ENCODE results near the gene CAMTA2.
"Not testable (repeated sequence)": the region's sequence is repeated elsewhere in the genome, so short reads cannot be mapped to it uniquely, and the experiment has no call there.

The CAMTA2 gene, protein sequence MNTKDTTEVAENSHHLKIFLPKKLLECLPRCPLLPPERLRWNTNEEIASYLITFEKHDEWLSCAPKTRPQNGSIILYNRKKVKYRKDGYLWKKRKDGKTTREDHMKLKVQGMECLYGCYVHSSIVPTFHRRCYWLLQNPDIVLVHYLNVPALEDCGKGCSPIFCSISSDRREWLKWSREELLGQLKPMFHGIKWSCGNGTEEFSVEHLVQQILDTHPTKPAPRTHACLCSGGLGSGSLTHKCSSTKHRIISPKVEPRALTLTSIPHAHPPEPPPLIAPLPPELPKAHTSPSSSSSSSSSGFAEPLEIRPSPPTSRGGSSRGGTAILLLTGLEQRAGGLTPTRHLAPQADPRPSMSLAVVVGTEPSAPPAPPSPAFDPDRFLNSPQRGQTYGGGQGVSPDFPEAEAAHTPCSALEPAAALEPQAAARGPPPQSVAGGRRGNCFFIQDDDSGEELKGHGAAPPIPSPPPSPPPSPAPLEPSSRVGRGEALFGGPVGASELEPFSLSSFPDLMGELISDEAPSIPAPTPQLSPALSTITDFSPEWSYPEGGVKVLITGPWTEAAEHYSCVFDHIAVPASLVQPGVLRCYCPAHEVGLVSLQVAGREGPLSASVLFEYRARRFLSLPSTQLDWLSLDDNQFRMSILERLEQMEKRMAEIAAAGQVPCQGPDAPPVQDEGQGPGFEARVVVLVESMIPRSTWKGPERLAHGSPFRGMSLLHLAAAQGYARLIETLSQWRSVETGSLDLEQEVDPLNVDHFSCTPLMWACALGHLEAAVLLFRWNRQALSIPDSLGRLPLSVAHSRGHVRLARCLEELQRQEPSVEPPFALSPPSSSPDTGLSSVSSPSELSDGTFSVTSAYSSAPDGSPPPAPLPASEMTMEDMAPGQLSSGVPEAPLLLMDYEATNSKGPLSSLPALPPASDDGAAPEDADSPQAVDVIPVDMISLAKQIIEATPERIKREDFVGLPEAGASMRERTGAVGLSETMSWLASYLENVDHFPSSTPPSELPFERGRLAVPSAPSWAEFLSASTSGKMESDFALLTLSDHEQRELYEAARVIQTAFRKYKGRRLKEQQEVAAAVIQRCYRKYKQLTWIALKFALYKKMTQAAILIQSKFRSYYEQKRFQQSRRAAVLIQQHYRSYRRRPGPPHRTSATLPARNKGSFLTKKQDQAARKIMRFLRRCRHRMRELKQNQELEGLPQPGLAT

DNA sequence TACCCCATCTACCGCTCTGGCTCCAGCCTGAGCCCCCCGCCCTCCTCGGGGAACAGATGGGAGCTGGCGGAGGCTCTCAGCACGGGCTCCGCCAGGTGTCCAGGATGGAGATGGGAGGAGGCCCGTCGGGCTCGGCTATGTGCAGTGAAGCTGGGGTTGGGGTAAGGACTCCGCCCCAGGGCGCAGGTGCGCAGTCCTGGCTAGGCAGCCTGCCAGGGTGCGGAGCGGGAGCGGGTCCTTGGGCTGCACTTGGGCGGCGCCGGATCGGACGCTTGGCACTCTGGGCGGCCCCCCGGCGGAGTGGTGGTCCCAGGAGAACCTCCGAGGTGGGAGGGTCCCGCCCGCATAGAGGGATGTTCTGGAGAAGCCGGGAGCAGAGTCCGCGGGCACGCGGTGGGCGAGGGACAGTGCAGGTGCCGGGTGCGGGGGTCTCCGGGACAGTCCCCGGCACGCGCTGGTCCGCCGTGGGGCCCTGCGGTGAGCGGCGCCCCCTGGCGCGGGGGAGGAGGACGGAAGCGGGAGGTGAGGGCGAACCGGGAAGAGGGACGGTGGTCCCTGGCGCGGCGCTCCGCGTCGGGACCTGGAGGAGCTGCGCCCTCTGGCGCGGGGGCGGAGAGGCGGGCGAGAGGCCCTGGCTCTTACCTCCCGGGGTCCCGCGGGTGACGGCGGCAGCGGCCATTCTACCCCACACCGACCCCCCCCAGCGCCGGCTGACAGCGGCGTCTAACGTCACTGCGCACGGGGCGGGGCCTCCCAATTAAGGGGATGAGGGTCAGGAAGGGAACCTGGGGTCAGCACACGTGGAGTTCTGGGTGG lies at the start of gene CAMTA2:
Gene CAMTA2, minus strand, starts transcription at position 725 of the 816 bp plus-strand sequence. CDS start 1,453 bp downstream, outside the sequence.
- peak; percentile 78 for DNase-seq (ENCODE audit: low read depth)

- DNase-seq (ENCODE audit: low read depth): no peak
Measured at GRCh38 chr17:5035315-5035714, 47.8 kb upstream of the CAMTA2 start, which contains the start of gene SLC52A1. Gene SLC52A1 (minus strand): TSS chr17:5035426. CDS start chr17:5034606, 820 bp downstream.

DNA sequence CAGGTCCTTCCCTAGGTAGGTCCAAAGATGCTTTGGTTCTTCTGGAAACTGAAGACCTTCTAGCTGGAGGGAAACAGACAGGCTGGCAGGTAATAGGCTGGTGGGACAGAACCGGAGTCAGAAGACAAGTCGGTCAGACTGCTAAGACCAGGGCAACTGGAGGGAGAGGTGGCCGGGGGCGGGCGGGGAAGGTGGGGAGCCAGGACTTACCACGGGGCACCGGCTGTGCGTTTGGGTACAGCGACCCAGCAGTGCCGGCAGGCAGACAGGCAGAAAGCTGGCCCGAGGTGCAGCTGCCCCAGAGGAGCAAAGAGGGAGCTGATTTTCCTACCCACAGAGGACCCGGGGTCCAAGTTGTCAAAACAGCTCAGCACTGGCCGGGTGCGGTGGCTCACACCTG lies 47.2 kb upstream of the CAMTA2 start:
- no peak for DNase-seq (ENCODE audit: low read depth)

DNA sequence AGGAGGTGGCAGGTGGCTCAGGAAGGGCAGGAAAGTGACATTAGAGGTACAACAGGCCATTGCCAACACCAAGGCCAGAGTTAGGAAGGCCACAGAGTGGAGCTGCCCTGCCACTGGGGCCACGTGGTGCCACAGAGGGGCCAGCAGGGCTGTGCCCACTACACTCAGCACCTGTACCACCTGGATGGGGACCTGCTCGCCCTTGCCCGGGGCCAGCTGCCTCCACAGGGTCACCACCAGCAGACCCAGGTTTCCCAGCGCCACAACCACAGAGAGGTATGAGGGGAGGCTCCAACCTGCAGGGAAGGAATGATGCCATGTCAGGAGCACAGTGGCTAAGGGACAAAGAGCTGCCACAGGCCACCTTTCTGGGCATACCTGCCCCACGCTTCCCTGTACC lies 46.6 kb upstream of the CAMTA2 start:
- DNase-seq (ENCODE audit: low read depth): no peak

DNA sequence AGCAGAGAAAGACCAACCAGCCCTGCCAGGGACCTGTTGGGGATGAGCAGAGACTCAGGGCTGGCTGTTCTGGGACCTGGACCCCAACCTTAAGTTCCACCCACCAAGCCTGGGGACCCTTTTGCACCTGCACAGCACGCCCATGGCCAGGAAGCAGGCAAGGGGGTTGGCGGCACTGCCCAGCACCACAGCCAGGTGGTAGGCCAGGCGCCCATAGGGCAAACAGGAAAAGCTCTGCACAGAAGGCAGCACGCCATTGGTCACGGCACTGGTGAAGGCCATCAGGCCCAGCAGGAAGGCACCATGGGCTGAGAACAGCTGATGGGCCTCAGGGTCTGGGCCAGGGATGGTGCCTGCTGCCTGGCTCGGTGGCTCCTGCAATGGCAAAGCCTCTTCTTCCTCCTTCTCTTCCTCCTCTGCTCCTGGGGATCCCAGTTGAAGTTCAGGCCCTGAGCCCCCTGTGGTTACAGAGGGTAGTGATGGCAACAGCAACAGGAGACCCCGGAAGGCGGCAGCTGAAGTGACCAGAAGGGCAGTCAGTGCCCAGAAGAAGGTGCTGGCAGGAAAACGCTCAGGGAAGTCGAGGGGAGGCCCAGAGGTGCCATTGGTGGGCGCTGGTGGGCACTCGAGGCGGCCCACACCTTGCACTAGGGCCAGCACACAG lies 46.0 kb upstream of the CAMTA2 start:
- DNase-seq (ENCODE audit: low read depth): no peak

GRCh38 chr17:5032865-5033264 lies 45.4 kb upstream of the CAMTA2 start:
- DNase-seq (ENCODE audit: low read depth): no peak

GRCh38 chr17:5031365-5032082 lies 44.0 kb upstream of the CAMTA2 start:
- peak; percentile 77 for DNase-seq (ENCODE audit: low read depth)

- DNase-seq (ENCODE audit: low read depth): not testable (repeated sequence)
Measured at GRCh38 chr17:5030168-5030567, 42.7 kb upstream of the CAMTA2 start.

DNA sequence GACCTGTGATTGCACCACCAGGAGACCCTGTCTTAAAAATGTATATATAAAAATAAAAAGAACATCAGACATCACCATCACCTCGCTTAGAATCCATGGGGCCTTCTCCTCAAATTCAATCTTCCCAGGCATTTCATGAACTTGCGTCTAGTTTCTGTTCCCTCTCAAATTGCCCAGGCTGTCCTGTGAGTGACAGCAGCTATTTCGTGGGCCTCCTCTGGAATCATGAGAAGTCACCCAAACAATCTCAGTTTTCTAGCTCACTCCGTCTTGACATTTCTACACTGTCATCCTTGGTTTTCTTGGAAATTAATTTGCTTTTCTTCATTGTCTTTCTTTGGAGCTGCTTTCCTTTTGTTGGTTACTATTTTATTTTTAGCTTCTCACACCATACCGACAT lies 40.4 kb upstream of the CAMTA2 start:
- no peak for DNase-seq (ENCODE audit: low read depth)

DNA sequence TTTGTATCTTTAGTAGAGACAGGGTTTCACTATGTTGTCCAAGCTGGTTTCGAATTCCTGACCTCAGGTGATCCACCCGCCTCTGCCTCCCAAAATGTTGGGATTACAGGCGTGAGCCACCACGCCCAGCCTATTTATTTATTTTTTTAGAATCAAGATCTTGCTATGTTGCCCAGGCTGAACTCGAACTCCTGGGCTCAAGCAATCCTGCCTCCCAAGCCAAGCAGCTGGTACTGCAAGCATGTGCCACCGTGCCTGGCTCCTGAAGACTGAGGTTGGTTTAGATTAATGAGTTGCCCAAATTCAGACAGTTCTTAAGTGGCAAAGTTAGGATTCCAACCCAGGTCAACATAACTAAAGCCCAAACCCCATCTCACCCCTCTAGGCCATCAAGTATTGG lies 39.8 kb upstream of the CAMTA2 start:
- no peak for DNase-seq (ENCODE audit: low read depth)

GRCh38 chr17:5024604-5025003 lies 37.1 kb upstream of the CAMTA2 start:
- no peak for DNase-seq (ENCODE audit: low read depth)

DNA sequence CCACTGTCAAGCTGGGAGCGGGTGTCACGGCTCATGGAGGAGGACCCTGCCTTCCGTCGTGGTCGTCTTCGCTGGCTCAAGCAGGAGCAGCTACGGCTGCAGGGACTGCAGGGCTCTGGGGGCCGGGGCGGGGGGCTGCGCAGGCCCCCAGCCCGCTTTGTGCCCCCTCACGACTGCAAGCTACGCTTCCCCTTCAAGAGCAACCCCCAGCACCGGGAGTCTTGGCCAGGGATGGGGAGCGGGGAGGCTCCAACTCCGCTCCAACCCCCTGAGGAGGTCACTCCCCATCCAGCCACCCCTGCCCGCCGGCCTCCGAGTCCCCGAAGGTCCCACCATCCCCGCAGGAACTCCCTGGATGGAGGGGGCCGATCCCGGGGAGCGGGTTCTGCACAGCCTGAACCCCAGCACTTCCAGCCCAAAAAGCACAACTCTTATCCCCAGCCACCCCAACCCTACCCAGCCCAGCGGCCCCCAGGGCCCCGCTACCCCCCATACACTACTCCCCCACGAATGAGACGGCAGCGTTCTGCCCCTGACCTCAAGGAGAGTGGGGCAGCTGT lies 36.2 kb upstream of the CAMTA2 start:
- DNase-seq (ENCODE audit: low read depth): no peak

GRCh38 chr17:5022171-5022711 lies 34.8 kb upstream of the CAMTA2 start:
- no peak for DNase-seq (ENCODE audit: low read depth)

DNA sequence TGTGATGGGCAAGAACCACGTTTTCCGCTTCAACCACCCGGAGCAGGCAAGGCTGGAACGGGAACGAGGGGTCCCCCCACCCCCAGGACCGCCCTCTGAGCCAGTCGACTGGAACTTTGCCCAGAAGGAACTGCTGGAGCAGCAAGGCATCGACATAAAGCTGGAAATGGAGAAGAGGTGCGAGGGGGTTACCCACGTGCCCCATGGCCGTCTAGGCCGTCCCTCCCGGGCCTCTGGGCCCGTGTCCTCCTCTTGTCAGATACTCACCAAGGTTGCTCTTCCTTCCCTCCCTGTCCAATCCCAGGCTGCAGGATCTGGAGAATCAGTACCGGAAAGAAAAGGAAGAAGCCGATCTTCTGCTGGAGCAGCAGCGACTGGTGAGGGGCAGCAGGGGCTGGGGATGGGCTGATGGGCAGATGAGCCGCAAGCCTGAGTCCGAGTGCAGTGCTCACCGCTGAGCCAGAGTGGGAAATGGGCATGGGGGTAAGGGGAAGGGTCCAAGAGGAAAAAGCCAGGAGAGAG lies 33.1 kb upstream of the CAMTA2 start:
- no peak for DNase-seq (ENCODE audit: low read depth)

DNA sequence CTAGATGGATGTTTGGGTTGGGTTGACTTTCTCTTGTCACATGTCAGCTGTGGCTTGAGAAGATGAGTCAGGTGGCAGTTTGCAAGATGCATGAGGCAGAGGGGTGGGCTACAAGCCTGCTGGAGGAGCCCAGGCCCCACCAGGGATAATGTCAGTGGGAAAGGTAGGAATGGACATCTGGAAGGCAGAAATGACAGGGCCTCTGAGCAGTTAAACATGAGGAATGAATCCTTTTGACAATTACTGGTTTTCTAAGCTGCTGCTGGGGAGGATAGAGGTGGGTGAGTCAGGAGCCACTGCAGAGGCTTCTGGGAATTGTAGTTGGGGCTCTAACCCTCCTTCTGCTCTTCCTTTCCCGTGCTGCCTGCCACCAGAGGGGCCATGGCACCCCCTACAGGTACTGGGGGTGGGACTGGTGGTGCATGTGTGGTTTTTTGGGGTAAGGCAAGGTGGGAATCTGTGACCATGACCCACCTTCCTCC lies 32.0 kb upstream of the CAMTA2 start:
- peak; percentile 17 for DNase-seq (ENCODE audit: low read depth)

DNA sequence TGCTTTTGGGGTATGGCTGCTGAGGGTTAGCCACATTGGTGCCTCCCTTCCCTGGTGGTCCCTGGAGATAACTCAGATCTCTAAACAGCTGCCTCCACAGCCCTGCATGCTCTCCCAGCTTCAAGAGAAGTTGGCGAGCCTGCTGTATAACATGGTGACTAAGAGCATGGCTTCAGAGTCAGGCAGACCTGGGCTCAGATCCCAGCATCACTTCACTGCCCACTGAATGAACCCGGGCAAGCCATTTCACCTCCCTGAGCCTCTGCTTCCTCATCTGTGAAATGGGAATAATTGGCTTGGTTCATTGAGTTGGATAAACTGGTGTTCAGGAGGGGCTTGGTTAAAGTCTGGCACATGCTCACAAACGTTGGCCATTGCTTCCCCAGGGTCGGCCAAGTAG lies 26.9 kb upstream of the CAMTA2 start:
- DNase-seq (ENCODE audit: low read depth): no peak

DNA sequence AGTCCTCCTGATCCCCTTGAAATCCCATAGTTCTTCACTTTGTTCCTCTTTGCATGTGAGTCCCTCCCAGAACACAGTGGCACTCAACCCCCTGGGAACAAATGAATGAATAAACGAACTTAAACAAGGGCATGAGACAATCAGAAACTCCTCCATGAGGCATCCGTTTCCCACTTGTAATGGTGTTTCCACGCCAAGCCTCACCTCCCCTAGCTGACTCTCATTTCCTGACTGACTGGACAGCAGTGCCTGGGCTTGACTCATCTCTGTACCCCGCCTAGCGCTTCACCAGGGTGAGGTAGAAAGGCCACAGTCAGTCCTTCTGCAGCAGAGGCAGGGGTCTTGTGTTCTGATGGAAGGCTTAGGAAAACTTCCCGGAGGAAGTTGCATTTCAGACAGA lies 24.5 kb upstream of the CAMTA2 start:
- DNase-seq (ENCODE audit: low read depth): no peak

GRCh38 chr17:5003214-5003867 lies 15.9 kb upstream of the CAMTA2 start:
- no peak for DNase-seq (ENCODE audit: low read depth)
